MM.1S (cell line): ENCODE data around the gene DUS2.

ENCODE experiments used
- CTCF ChIP-seq: fragments of 300-600 bp; sonication (generic); IDR thresholded peaks from 2 replicates; pipeline ENCODE4 v1.5.1; 2016; ENCODE audit warnings: antibody characterized with exemption, low read length, mixed read lengths
- EZH2 ChIP-seq: fragments of 300-600 bp; sonication (generic); optimal IDR thresholded peaks from 2 replicates; pipeline ENCODE3; 2017; ENCODE audit warnings: low read depth, mild to moderate bottlenecking, antibody characterized with exemption, low read length, mixed read lengths

GRCh38 chr16:68005786-68006286 is 17.2 kb upstream of the DUS2 start:
- no peak for TF ChIP-seq CTCF
- no peak for TF ChIP-seq EZH2
